Stimulated activated CD8-positive, alpha-beta memory T cell treated with anti-CD3 and anti-CD28 coated beads, Interleukin-4, amount 100 ng/mL, for 1 hour (primary cell): ENCODE results near the gene DUSP9.
"Not testable (repeated sequence)": the region's sequence is repeated elsewhere in the genome, so short reads cannot be mapped to it uniquely, and the experiment has no call there.

Experiments
- DNase-seq, 2 donors: peaks; one replicate each; pipeline ENCODE4 v3.0.0-alpha.2; 2020; ENCODE audit warnings: low read depth in 2 of 2, low spot score in 1 of 2

Gene DUSP9

DNA sequence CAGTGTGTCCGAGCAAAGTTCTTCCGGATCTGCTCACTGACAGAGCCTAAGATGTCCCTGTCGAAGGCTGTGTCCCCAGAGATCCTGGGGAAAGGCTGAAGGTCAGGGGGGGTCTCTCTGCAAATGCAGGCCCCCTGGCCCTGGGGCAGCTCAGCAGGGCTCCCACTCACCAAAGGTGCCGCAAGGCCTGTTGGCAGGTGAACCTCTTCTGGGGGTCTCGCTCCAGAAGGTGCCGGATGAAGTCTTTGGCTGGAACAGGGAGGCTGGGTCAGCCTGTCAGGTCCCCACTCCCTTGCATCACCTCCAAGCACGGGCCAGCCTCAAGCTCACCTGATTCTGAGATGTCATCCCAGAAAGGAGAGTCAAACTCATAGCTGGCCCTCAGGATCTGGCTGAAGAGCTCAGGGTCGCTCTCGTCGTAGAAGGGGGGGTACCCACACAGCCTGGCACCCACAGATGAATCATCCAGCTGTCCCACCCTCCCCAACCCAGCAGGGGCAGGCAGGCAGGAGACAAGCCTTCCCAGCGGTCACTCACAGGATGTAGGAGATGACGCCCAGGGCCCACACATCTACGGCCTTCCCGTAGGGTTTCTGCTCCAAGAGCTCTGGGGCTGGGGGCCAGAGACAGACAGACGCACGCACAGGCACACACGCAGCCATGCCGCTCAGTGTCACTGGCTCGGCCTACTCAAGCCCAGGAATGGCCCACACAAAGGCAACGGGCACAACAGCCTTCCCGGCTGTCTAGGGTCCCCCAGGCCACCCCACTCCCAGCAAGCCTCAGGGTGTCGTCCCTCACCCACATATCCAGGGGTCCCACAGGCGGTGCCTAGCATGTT is 24.0 kb downstream of the DUSP9 start:
- DNase-seq: no peak

DNA sequence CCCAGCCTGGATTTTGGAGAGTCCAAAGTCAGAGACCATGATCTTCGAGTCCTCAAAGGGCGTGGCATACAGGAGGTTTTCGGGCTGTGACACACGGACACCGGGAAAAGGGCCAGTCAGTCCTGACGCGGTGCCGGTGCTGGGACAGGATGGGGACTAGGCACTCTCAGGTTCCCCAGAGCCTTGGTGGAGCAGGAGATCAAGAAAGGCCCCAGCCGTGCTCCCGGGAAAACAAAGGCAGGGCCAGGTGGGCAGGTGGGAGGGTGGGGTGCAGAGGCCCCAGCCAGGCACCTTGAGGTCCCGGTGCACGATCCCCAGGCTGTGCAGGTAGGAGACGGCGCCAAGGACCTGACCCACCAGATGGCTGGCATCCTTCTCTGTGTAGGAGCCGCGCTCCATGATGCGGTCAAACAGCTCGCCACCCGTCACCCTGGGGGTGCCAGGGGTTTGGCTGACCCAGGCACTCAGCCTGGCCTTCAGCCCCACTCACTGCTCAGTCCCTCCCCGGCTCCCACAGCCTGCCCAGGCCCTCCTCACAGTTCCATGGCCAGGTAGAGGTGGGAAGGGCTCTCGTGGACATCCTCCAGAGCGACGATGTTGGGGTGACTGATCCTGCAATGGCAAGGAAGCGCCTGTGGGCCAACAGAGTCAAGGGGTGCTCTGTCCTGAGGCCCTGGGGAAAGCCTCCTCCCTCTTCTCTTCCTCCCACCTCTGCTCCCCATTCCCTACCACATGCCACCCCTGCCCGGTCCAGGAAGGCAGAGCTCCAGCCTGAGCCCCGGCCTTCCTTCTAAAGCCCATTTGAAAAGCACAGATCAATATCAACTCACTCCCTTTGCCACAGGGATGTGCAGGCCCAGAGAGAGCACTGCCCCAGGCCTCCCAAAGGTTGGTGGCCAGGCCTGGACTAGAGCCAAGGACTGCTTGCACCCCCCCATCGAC is 24.9 kb downstream of the DUSP9 start:
- no peak for DNase-seq

- no peak for DNase-seq
Measured at GRCh38 chrX:153672531-153673427, 25.8 kb downstream of the DUSP9 start.

DNA sequence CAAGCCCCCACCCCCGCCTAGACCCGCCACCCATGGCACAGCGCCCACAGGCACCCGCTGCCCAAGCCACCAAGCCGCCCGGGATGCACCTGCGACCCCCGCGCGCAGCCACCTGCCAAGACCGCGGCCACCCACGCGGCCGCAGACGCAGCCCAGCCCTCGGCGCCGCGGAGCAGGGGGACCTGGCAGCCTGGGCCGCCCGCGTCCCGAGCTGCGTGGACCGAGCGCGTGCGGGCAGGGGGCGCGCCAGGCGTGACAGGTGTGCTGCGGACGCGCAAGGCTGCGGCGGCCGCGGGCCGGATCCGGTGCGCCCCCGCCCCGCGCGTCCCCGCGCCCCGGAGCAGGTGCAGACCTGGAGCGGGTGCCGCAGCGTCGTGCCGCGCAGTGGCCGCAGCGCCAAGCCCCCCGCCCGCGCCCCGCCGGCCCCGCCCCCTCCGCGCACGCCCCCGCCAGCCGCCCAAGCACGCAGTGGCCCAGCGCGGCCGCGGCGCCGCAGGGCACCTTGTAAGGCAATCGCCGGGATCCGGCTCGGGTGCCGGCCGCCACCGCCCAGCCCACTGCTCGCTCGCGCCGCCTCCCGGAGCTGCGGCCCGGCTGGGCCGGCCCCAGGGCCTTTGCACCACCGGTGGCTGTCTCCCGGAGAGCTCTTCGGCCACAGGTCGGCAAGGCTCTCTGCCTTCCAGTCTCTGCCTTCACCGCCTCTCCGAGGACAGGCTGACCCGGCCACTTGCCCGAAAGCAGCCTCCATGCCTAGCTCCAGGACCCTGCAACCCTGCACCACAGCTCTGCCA is 26.6 kb downstream of the DUSP9 start, which contains the start of gene PNCK:
Gene PNCK (minus strand): TSS at position 386 of the 791 bp plus-strand sequence. CDS start 737 bp downstream, outside the sequence.
- no peak for DNase-seq

- DNase-seq: no peak
Measured at GRCh38 chrX:153674219-153674851, 27.3 kb downstream of the DUSP9 start.

GRCh38 chrX:153681175-153681574 is 34.2 kb downstream of the DUSP9 start:
- no peak for DNase-seq

DNA sequence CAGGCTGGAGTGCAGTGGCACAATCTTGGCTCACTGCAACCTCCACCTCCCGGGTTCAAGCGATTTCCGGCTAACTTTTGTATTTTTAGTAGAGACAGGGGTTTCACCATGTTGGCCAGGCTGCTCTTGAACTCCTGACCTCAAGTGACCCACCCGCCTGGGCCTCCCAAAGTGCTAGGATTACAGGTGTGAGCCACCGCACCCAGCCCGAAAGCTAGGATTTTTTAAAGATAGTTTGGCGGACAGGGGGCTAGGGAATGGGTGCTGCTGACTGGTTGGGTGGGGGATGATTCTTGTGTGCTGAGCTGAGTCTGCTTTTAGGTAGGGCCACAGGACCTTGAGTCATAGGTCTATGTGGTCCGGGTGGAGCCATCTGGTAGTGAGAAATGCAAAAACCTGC is 36.5 kb downstream of the DUSP9 start:
- DNase-seq: not testable (repeated sequence)

- DNase-seq: no peak
Measured at GRCh38 chrX:153684467-153685155, 37.6 kb downstream of the DUSP9 start.

DNA sequence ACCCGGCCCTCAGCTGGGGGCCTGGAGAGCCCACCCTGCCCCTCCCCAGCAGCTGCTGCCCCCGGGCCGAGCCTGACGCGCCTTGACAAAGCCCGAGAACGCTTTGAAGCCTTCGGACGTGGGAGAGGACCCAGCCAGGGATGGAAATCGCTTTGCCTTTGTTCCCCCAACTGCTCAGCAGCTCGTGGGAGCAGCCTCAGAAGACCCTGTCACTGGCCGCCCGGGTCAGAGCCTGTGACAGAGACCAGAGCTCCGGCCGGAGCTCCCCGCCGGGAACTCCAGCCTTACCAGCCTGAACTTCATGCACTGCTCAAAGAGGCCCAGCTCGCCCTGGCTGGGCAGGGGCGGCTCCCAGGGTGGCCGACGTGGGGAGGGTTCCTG is 38.1 kb downstream of the DUSP9 start:
- no peak for DNase-seq

GRCh38 chrX:153685751-153686696 is 39.0 kb downstream of the DUSP9 start:
- DNase-seq: no peak

DNA sequence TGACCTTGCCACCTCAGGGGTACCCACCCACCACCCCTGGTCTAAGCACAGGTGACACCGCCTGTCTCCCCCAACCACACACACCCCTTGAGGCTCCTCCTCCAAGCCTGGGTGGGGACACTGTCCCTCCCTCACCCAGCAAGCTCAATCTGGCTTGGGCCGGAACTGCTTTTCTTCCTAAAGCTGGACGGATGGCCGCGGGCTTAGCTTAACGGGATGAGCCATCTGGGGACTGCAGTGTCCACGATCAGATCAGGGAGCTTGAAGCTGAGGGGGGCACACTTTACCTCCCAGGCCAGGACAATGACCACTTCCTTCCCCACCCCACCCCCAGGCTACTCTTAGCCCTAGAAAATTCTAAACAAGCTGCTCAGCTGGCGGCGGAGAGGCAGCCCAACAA is 39.7 kb downstream of the DUSP9 start:
- DNase-seq: no peak

- no peak for DNase-seq
Measured at GRCh38 chrX:153687121-153688039, 40.4 kb downstream of the DUSP9 start, which contains the start of gene SLC6A8. Gene SLC6A8 (plus strand): TSS chrX:153687926. CDS start chrX:153688575, 649 bp downstream.

DNA sequence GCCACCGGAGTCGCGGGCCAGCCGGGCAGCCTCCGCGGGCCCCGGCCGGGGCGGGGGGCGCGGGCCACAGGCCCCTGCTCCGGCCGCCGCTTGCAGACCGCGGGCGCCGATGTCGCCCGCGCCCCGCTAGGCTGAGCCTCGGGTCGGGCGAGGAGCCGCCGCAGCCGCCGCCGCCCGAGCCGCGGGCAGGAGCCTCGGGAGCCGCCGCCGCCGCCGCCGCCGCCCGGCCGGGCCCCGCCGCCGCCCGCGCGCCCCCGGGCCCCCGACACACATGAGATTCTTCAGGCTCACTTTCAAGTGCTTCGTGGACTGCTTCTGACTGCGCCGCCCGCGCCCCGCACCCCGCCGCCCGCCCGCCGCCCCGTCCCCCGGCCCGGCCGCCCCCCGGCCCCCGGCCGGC is 41.1 kb downstream of the DUSP9 start:
- no peak for DNase-seq

GRCh38 chrX:153688506-153688905 is 41.5 kb downstream of the DUSP9 start:
- DNase-seq: no peak

GRCh38 chrX:153688911-153689590 is 42.0 kb downstream of the DUSP9 start:
- DNase-seq: no peak
